HepG2 (cell line): Measurements from ENCODE around the gene TASP1. TPM values are rescaled to one million over a fixed set of nuclear protein-coding genes. Genes with fewer than 3 reads are reported as not detected.

ENCODE experiments used
- CREB3 ChIP-seq: sonication (generic); formaldehyde crosslinking; IDR thresholded peaks from 2 replicates; pipeline ENCODE4 v1.5.0; 2020; ENCODE audit warnings: missing genetic modification reagents
- HDAC2 ChIP-seq: sonication (generic); formaldehyde crosslinking; IDR thresholded peaks from 2 replicates; pipeline ENCODE4 v1.4.0; 2020; ENCODE audit warnings: missing genetic modification reagents
- KAT2B ChIP-seq: fragments of 150-350 bp; IDR thresholded peaks from 2 replicates; pipeline ENCODE4 v1.6.1; 2014; ENCODE audit warnings: low read depth, low read length, borderline replicate concordance
- KDM4B ChIP-seq: sonication (generic); formaldehyde crosslinking; IDR thresholded peaks from 2 replicates; pipeline ENCODE4 v1.4.0; 2020; ENCODE audit warnings: missing genetic modification reagents
- NFKB2 ChIP-seq: sonication (generic); formaldehyde crosslinking; IDR thresholded peaks from 2 replicates; pipeline ENCODE4 v1.4.0; 2020; ENCODE audit warnings: missing genetic modification reagents, borderline replicate concordance
- STAG1 ChIP-seq: sonication (generic); formaldehyde crosslinking; IDR thresholded peaks from 2 replicates; pipeline ENCODE4 v1.4.0; 2020; ENCODE audit warnings: missing genetic modification reagents
- ZBTB40 ChIP-seq, 2 experiments: fragments of 450-650 bp in 1 of 2; sonication (generic) in 1 of 2; formaldehyde crosslinking in 1 of 2; IDR thresholded peaks; 2 replicates each; pipeline versions ENCODE4 v1.6.1 to v1.8.0; 2016 to 2022; ENCODE audit warnings: antibody characterized with exemption in 1 of 2, mild to moderate bottlenecking in 1 of 2, missing genetic modification reagents in 1 of 2
- ZNF10 ChIP-seq: sonication (generic); formaldehyde crosslinking; IDR thresholded peaks from 2 replicates; pipeline ENCODE4 v1.4.0; 2020; ENCODE audit warnings: mild to moderate bottlenecking, low read depth, missing genetic modification reagents, borderline replicate concordance
- ZNF367 ChIP-seq: sonication (generic); formaldehyde crosslinking; IDR thresholded peaks from 2 replicates; pipeline ENCODE4 v1.4.0; 2020; ENCODE audit warnings: missing genetic modification reagents, borderline replicate concordance
- ZNF576 ChIP-seq: sonication (generic); formaldehyde crosslinking; IDR thresholded peaks from 2 replicates; pipeline ENCODE4 v1.4.0; 2020; ENCODE audit warnings: mild to moderate bottlenecking, missing genetic modification reagents
- ZNF777 ChIP-seq: sonication (generic); formaldehyde crosslinking; IDR thresholded peaks from 2 replicates; pipeline ENCODE4 v1.4.0; 2020; ENCODE audit warnings: missing genetic modification reagents
- polyA plus RNA-seq, 8 experiments: library from polyadenylated mRNA; depleted of rRNA in 3 of 8; stranded (reverse) in 7 of 8; unstranded in 1 of 8; fragments of >200 nt; fragmentation: Illumina TruSeq in 4 of 8; extraction: Trizol in 4 of 8; gene quantifications; 2 replicates each; pipeline versions ENCODE4 v1.2.1 to v1.2.3, GENCODE V29; 2011 to 2016; ENCODE audit warnings: low read depth in 4 of 8, missing spikeins in 1 of 8, mixed read lengths in 1 of 8; ENCODE audit not compliant: insufficient read depth in 1 of 8
- total RNA-seq, 5 experiments: library from RNA; depleted of rRNA; stranded (reverse); fragments of >200 nt; fragmentation: Illumina TruSeq; extraction: Trizol; gene quantifications; 2 replicates each; pipeline ENCODE4 v1.2.3, GENCODE V29; 2016; ENCODE audit warnings: low read depth in 1 of 5

The TASP1 gene
- total and polyA plus RNA-seq, 2 of the 13 experiments (the other 11 are each of a cell fraction or from before 2014, with no cell fraction given): 10.0 to 25.2 TPM

- TF ChIP-seq CREB3 (CRISPR knock-in tag) (no peak), ZNF367 (no peak), HDAC2 (no peak), ZNF576 (CRISPR knock-in tag) (no peak), KDM4B (CRISPR knock-in tag) (no peak), ZNF777 (CRISPR knock-in tag) (no peak), NFKB2 (CRISPR knock-in tag) (no peak), ZBTB40 (IDR thresholded peaks at IDR 0.05) (no peak), ZBTB40 (CRISPR knock-in tag; IDR thresholded peaks at IDR 0.05) (no peak), KAT2B (no peak), STAG1 (no peak), ZNF10 (CRISPR knock-in tag) (no peak)
These were observed 86.7 kb downstream of the TASP1 start (continued) for GRCh38 chr20:13552061-13552460.
